Psoas muscle (tissue), 8 donors: Measurements from ENCODE around the gene DISP3. TPM values are rescaled to one million over a fixed set of nuclear protein-coding genes. Genes with fewer than 3 reads are reported as not detected.

Experiments used
- ATAC-seq, 4 donors: fragments of 200-7000 bp; cut with Tn5 transposase; one replicate each; pipeline ENCODE4 v1.9.1; 2020; ENCODE audit warnings: moderate library complexity in 3 of 4, mild to moderate bottlenecking in 2 of 4
- DNase-seq, 2 donors: peaks; one replicate each; pipeline ENCODE4 v3.0.0-alpha.2; 2020
- H3K27ac ChIP-seq: fragments of 200-600 bp; one replicate; pipeline ENCODE4 v1.8.0; 2022
- H3K27me3 ChIP-seq, 3 donors: fragments of 200-600 bp in 1 of 3; one replicate each; pipeline versions ENCODE4 v1.6.1 to v1.8.0; 2013 to 2022; ENCODE audit warnings: low read length in 2 of 3, mild to moderate bottlenecking in 2 of 3, moderate library complexity in 1 of 3; ENCODE audit not compliant: insufficient read depth in 3 of 3
- H3K36me3 ChIP-seq, 2 donors: fragments of 200-600 bp in 1 of 2; one replicate each; pipeline versions ENCODE4 v1.6.1 to v1.8.0; 2013 to 2022; ENCODE audit warnings: low read depth in 1 of 2, mild to moderate bottlenecking in 1 of 2, moderate library complexity in 1 of 2; ENCODE audit not compliant: insufficient read depth in 1 of 2
- H3K4me1 ChIP-seq: fragments of 200-600 bp; one replicate; pipeline ENCODE4 v1.8.0; 2022
- H3K4me3 ChIP-seq: fragments of 200-600 bp; one replicate; pipeline ENCODE4 v1.8.0; 2022; ENCODE audit warnings: mild to moderate bottlenecking
- H3K9me3 ChIP-seq: fragments of 200-600 bp; one replicate; pipeline ENCODE4 v1.8.0; 2022
- WGBS, 3 donors: extraction: QIAGEN DNeasy Blood & Tissue Kit; methylation state at CpG; one replicate each; pipeline versions ENCODE4 v1.1.6 to v1.1.7; 2013; 5-methylcytosine and 5-hydroxymethylcytosine counted together
- intact Hi-C, 2 donors: fragments of 100-400 bp; cut with DNase I; formaldehyde crosslinking; loops; one replicate each; pipeline versions ENCODE4 v1.11.0 to v1.14.2; 2022
- polyA plus RNA-seq, 3 donors: library from polyadenylated mRNA; stranded (reverse); fragments of 200-250 nt; gene quantifications; one replicate each; pipeline ENCODE4 v1.2.3, GENCODE V29; 2013
- total RNA-seq, 4 donors: library from RNA; stranded (reverse); fragmentation: NEBNext Ultra II Directional in 2 of 4; extraction: Animal tissue kit (Norgen Biotek cat#: 25700) in 2 of 4; gene quantifications; one replicate each; pipeline versions ENCODE4 v1.2.1 to v1.2.4, GENCODE V29; 2021 to 2023
- TF ChIP-seq, protein P1 (sequence below): fragments of 200-600 bp; IDR thresholded peaks from one replicate; pipeline ENCODE4 v1.8.0; 2022; ENCODE audit warnings: antibody characterized with exemption
- donor health status: healthy with polysubstance abuse.
- donor health status: DM: no; HTN: no; CAD: no; lungs with moderate emphysema.
- donor health status: Bipolar disorder and iron deficiency.
- donor health status: healthy.
- donor health status: DM: yes; HTN: yes; CAD: no.
- donor health status: DM: no; HTN: no; CAD: no.
- donor health status: DM: no; HTN: no; CAD: no.
- donor health status: DM: yes; HTN: yes; CAD: no.

DISP3 gene
- total and polyA plus RNA-seq, 7 donors, result 0.01 to 0.04 (median 0.02) TPM; not detected in 3

DNA sequence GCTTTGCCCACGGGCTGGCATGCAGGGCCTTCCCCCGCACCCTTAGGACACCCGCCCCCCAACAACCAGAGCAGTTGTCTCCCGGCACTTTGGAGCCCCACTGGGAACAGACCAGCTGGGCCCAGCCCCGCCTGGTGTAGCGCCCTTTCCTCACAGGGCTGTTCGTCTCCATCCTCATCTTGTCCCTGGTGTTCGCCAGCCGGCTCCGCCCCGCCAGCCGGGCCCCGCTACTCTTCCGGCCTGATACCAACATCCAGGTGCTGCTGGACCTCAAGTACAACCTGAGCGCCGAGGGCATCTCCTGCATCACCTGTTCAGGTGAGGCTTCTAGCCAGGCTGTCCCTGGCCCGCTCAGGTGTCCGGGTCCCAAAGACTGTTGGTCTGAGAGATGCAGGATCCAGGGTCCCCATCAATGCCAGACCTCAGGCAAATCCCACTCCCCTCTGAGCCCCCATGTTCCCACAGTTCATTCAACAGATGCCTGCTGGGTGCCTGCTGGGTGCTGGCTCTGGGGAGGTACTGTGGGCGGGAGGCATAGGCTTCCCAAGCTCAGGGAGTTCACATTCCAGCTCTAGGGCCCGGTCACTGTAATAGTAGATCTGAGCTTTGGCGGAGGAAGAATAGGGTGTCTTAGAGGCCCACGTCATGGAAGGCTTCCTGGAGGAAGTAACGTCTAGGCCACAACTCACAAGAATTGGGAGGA, 41.7 kb downstream of the DISP3 start:
- no peak overlapping the region for H3K4me3 ChIP-seq
- TF ChIP-seq, protein P1, sequence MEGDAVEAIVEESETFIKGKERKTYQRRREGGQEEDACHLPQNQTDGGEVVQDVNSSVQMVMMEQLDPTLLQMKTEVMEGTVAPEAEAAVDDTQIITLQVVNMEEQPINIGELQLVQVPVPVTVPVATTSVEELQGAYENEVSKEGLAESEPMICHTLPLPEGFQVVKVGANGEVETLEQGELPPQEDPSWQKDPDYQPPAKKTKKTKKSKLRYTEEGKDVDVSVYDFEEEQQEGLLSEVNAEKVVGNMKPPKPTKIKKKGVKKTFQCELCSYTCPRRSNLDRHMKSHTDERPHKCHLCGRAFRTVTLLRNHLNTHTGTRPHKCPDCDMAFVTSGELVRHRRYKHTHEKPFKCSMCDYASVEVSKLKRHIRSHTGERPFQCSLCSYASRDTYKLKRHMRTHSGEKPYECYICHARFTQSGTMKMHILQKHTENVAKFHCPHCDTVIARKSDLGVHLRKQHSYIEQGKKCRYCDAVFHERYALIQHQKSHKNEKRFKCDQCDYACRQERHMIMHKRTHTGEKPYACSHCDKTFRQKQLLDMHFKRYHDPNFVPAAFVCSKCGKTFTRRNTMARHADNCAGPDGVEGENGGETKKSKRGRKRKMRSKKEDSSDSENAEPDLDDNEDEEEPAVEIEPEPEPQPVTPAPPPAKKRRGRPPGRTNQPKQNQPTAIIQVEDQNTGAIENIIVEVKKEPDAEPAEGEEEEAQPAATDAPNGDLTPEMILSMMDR, result no peak
- peaks cover 0 to 7% (median 0%) of the 10 kb centered on the region in 3 donors for H3K27me3 ChIP-seq
- no peak for ATAC-seq
- no peaks in the 10 kb centered on the region for H3K36me3 ChIP-seq
- WGBS, 3 donors, result 87 to 92% (median 90%) methylated on average over 21 to 23 of the region's 23 CpGs
- DNase-seq, result no peak
- H3K4me1 ChIP-seq, result no peaks in the 10 kb centered on the region
- no peaks in the 10 kb centered on the region for H3K9me3 ChIP-seq
- intact Hi-C loops, result no loop called here
- H3K27ac ChIP-seq, result no peak overlapping the region

DNA sequence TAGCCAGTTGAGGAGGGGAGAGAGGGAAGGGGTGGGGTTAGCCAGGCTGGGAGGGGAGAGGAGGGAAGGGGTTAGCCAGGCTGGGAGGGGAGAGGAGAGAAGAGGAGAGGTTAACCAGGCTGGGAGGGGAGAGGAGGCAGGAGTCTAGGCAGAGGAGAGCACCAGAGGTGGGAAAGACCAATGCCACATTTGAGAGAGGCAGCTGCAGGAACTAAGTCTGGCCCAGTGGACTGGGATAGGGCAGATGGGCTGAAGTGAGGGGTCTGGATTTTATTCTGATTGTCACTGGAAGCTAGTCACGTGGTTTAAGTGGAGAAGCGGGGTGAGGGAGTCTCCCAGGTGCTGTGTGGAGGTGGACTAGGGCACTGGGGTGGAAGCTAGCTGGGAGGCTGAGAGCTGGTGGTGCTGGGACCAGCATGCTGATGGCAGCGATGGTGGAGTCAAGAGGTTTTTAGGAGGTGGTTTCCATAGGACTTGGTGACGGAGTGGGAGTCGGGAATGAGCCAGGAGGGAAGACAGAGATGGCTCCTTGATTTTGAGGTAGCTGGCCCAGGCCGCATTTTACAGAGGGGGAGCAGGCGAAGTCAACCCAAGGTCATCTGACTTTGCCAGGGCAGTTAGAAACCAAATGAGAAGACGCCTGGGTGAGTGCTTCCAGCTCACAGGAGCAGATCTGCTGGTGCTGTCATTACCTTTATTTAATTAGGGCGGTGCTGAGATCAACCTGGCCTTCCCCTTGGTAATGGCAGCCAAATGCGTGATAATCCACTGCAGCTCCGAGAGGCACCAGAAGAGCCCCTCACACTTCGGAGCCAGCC, 42.8 kb downstream of the DISP3 start:
- no peak for DNase-seq
- Histone ChIP-seq H3K27me3 (peaks cover 0 to 3% (median 0%) of the 10 kb centered on the region in 3 donors), H3K27ac (no peak overlapping the region), H3K4me1 (no peaks in the 10 kb centered on the region), H3K9me3 (no peaks in the 10 kb centered on the region), H3K4me3 (no peak overlapping the region), H3K36me3 (no peaks in the 10 kb centered on the region)
- intact Hi-C loops, result no loop called here
- TF ChIP-seq, protein P1, result no peak
- ATAC-seq, result no peak
- 87 to 89% (median 88%) methylated on average over 12 of the region's 12 CpGs for WGBS, 3 donors

DNA sequence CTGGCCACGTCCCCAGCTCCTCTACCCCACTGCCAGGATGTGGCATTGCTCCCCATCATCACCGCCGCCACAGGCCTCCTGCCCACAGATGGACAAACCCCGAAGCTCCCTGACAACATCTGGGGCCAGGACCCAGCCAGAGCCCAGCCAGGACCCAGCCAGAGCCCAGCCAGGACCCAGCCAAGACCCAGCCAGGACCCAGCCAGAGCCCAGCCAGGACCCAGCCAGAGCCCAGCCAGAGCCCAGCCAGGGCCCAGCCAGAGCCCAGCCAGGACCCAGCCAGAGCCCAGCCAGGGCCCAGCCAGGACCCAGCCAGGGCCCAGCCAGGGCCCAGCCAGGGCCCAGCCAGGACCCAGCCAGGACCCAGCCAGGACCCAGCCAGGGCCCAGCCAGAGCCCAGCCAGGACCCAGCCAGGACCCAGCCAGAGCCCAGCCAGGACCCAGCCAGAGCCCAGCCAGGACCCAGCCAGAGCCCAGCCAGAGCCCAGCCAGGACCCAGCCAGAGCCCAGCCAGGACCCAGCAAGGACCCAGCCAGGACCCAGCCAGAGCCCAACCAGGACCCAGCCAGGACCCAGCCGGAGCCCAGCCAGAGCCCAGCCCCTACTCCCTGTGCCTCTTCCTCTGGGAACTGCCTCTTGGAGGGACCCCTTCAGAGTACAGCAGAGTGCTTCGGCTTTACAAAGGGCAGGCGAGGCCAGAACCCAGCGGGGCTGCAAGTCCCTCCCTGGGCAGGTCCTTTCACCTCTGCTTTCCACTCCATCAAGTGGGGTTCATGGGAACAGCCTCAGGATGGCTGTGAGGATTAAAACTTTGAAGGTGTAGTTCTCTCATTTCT, 43.7 kb downstream of the DISP3 start:
- H3K4me3 ChIP-seq, result no peak overlapping the region
- TF ChIP-seq, protein P1, result no peak
- intact Hi-C loops, result no loop called here
- H3K9me3 ChIP-seq, result no peaks in the 10 kb centered on the region
- ATAC-seq, result no peak
- no peak overlapping the region for H3K27ac ChIP-seq
- WGBS, 3 donors, result 58 to 68% (median 65%) methylated on average over 8 of the region's 8 CpGs
- no peaks in the 10 kb centered on the region for H3K36me3 ChIP-seq
- DNase-seq, result no peak
- no peaks in the 10 kb centered on the region for H3K27me3 ChIP-seq
- H3K4me1 ChIP-seq, result no peaks in the 10 kb centered on the region

DNA sequence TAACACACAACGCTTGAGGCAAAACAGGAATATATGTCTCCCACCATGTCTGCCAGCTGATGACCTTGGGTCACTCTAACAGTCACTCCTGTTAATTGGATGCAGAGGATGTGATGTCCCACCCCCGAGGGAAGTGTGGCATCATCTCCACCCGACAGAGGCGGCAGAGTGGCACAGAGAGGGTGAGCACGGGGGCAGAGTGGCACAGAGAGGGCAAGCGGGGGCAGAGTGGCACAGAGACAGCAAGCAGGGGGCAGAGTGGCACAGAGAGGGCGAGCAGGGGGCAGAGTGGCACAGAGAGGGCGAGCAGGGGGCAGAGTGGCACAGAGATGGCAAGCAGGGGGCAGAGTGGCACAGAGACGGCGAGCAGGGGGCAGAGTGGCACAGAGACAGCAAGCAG, 44.3 kb downstream of the DISP3 start:
- ATAC-seq (no peak), DNase-seq (no peak)
- 71 to 73% (median 73%) methylated on average over 10 of the region's 10 CpGs for WGBS, 3 donors
- Histone ChIP-seq H3K36me3 (no peaks in the 10 kb centered on the region), H3K4me1 (no peaks in the 10 kb centered on the region), H3K4me3 (no peak overlapping the region), H3K9me3 (no peaks in the 10 kb centered on the region), H3K27me3 (no peaks in the 10 kb centered on the region), H3K27ac (no peak overlapping the region)
- TF ChIP-seq, protein P1, result no peak
- intact Hi-C loops, result no loop called here
